K562 (cell line): ENCODE results near the gene SUPT3H. TPM values are rescaled to one million over a fixed set of nuclear protein-coding genes. Genes with fewer than 3 reads are reported as not detected.

Experiments
- ATAC-seq: fragments of 200-7000 bp; cut with Tn5 transposase; 3 replicates; pipeline ENCODE4 v1.9.1; 2020; ENCODE audit warnings: moderate library complexity
- BruUV-seq: library from RNA; stranded (reverse); fragments of 400-500 nt; replicated peaks from 2 replicates; lab custom pipeline; 2021; lab: Mats Ljungman, UMichigan
- CTCF ChIA-PET: fragments of 300-600 bp; formaldehyde crosslinking; extraction: SDS; loops from one replicate; lab custom pipeline; 2021; ENCODE audit warnings: low intra/inter-chr PET ratio; lab: Yijun Ruan, JAX
- POLR2A ChIA-PET: fragments of 300-600, 350-650 bp; sonication (Branson Sonifier 250); formaldehyde crosslinking; extraction: SDS; loops from one replicate; lab custom pipeline; 2021; ENCODE audit warnings: antibody characterized with exemption, inconsistent platforms; lab: Yijun Ruan, JAX
- DNase-seq, 4 experiments: peaks; one replicate each; pipeline versions ENCODE4 v3.0.0 to v3.0.0-alpha.2; 2011 to 2018; ENCODE audit warnings: low spot score in 3 of 4, mixed read lengths in 3 of 4; ENCODE audit errors: extremely low read depth in 1 of 4
- FAIRE-seq: peaks from 2 replicates; lab custom pipeline; 2011; peaks lifted over from hg19 to GRCh38; lab: Jason Lieb, UNC
- H2AFZ ChIP-seq: 2 replicates; pipeline ENCODE4 v1.6.0; 2011; ENCODE audit warnings: low read depth, low read length, control low read depth, inconsistent platforms
- H3K27ac ChIP-seq: fragments of 200-600 bp; 3 replicates; pipeline ENCODE4 v1.8.0; 2011; ENCODE audit warnings: low read depth, mild to moderate bottlenecking, control low read depth, inconsistent platforms, low read length, moderate library complexity, mixed read lengths; ENCODE audit errors: extremely low read depth
- H3K27me3 ChIP-seq, 2 experiments: fragments of 300-600 bp in 1 of 2; 2 replicates in 1 of 2; 3 replicates in 1 of 2; pipeline versions ENCODE4 v1.6.0 to v1.8.0; 2011; ENCODE audit warnings: inconsistent platforms in 2 of 2, low read length in 2 of 2, mild to moderate bottlenecking in 1 of 2, mixed read lengths in 1 of 2, moderate library complexity in 1 of 2; ENCODE audit not compliant: control insufficient read depth in 2 of 2, insufficient read depth in 2 of 2
- H3K36me3 ChIP-seq: fragments of 300-600 bp; 3 replicates; pipeline ENCODE4 v1.8.0; 2011; ENCODE audit warnings: mild to moderate bottlenecking, low read length, inconsistent platforms; ENCODE audit not compliant: control insufficient read depth, insufficient read depth
- H3K4me1 ChIP-seq, 2 experiments: fragments of 200-600 bp in 1 of 2; replicated peaks in 1 of 2; 2 replicates in 1 of 2; 3 replicates in 1 of 2; pipeline versions ENCODE4 v1.5.1 to v1.8.0; 2011; ENCODE audit warnings: inconsistent platforms in 2 of 2, low read length in 2 of 2, mild to moderate bottlenecking in 1 of 2, mixed read lengths in 1 of 2, moderate library complexity in 1 of 2; ENCODE audit not compliant: control insufficient read depth in 2 of 2, insufficient read depth in 2 of 2
- H3K4me2 ChIP-seq: 2 replicates; pipeline ENCODE4 v1.6.1; 2011; ENCODE audit warnings: low read length, control low read depth, inconsistent platforms, mixed read lengths; ENCODE audit not compliant: insufficient read depth
- H3K4me3 ChIP-seq: fragments of 200-600 bp; sonication (generic), shearing (Covaris generic); 2 replicates; pipeline ENCODE4 v1.5.1; 2016; ENCODE audit warnings: control low read depth, inconsistent platforms
- H3K79me2 ChIP-seq: fragments of 200-600 bp; 3 replicates; pipeline ENCODE4 v1.8.0; 2011; ENCODE audit warnings: low read length, inconsistent platforms; ENCODE audit not compliant: control insufficient read depth, insufficient read depth
- H3K9ac ChIP-seq, 2 experiments: 2 replicates each; pipeline versions ENCODE4 v1.6.0 to v1.6.1; 2011; ENCODE audit warnings: low read depth in 2 of 2, low read length in 2 of 2, control low read depth in 1 of 2, inconsistent platforms in 1 of 2, mild to moderate bottlenecking in 1 of 2, mixed read lengths in 1 of 2; ENCODE audit not compliant: insufficient read depth in 1 of 2
- H3K9me1 ChIP-seq: one replicate; pipeline ENCODE4 v1.6.0; 2011; ENCODE audit warnings: inconsistent platforms, mild to moderate bottlenecking, low read length, moderate library complexity; ENCODE audit not compliant: control insufficient read depth, insufficient read depth
- H3K9me3 ChIP-seq: replicated peaks from 2 replicates; pipeline ENCODE4 v1.5.1; 2011; ENCODE audit warnings: low read depth, low read length, inconsistent platforms; ENCODE audit not compliant: control insufficient read depth, insufficient read depth
- H4K20me1 ChIP-seq: replicated peaks from 2 replicates; pipeline ENCODE4 v1.6.1; 2011; ENCODE audit warnings: low read length, inconsistent platforms, mixed read lengths; ENCODE audit not compliant: control insufficient read depth, insufficient read depth
- BCOR ChIP-seq: fragments of 450-650 bp; IDR thresholded peaks from 2 replicates; pipeline ENCODE4 v1.6.1; 2016
- ELF4 ChIP-seq: fragments of 450-650 bp; formaldehyde crosslinking; IDR thresholded peaks from 2 replicates; pipeline ENCODE4 v1.4.0; 2022; ENCODE audit warnings: missing genetic modification characterization
- HNRNPL ChIP-seq: fragments of 200-400 bp; formaldehyde crosslinking; IDR thresholded peaks from 2 replicates; pipeline ENCODE4 v1.6.1; 2017; ENCODE audit warnings: low read depth, mild to moderate bottlenecking, low read length
- MEIS2 ChIP-seq: fragments of 450-650 bp; IDR thresholded peaks from 2 replicates; pipeline ENCODE4 v1.6.1; 2014; ENCODE audit warnings: mild to moderate bottlenecking; ENCODE audit not compliant: partially characterized antibody
- RAD21 ChIP-seq, 2 experiments: fragments of 250-450 bp in 1 of 2; fragments of 450-650 bp in 1 of 2; sonication (Bioruptor Pico) in 1 of 2; formaldehyde crosslinking in 1 of 2; IDR thresholded peaks in 1 of 2; conservative IDR thresholded peaks in 1 of 2; 2 replicates each; pipeline versions ENCODE4 v1.4.0 to v1.8.0; 2020 to 2022; ENCODE audit warnings: mild to moderate bottlenecking in 2 of 2, moderate library complexity in 1 of 2
- WGBS: fragments of 100-300 bp; shearing (Covaris generic); methylation state at CpG from one replicate; pipeline ENCODE4 v1.1.6; 2016; ENCODE audit warnings: low coverage, mixed read lengths; ENCODE audit not compliant: insufficient coverage; ENCODE audit errors: missing lambda C conversion rate; 5-methylcytosine and 5-hydroxymethylcytosine counted together
- in situ Hi-C: fragments of 300-500 bp; cut with MboI; formaldehyde crosslinking; loops from 4 replicates; pipeline ENCODE4 v1.15.0; 2018; ENCODE audit warnings: inconsistent platforms, mixed read lengths
- intact Hi-C: fragments of 100-400 bp; cut with micrococcal nuclease; formaldehyde crosslinking; loops from 2 replicates; pipeline ENCODE4 v1.14.2; 2022
- polyA plus RNA-seq, 8 experiments: library from polyadenylated mRNA; depleted of rRNA in 4 of 8; stranded (reverse) in 5 of 8; unstranded in 3 of 8; fragments of >200 nt; fragmentation: Nextera tagmentation in 2 of 8; fragmentation: Illumina TruSeq in 1 of 8; extraction: Ambion mirVana in 2 of 8; extraction: Trizol in 1 of 8; gene quantifications; 2 replicates each; pipeline versions ENCODE4 v1.2.1 to v1.2.3, GENCODE V29; 2011 to 2014; ENCODE audit warnings: inconsistent platforms in 1 of 8, missing spikeins in 1 of 8
- total RNA-seq, 7 experiments: library from RNA; depleted of rRNA in 6 of 7; stranded (reverse); fragments of >200 nt in 6 of 7; fragmentation: Illumina TruSeq in 2 of 7; extraction: Trizol in 2 of 7; gene quantifications; 2 replicates each; pipeline versions ENCODE4 v1.2.1 to v1.2.3, GENCODE V29; 2011 to 2021; ENCODE audit warnings: low replicate concordance in 1 of 7

SUPT3H gene
- total and polyA plus RNA-seq, 9 of the 15 experiments (the other 6 are each of a cell fraction or from before 2014, with no cell fraction given), result 7.2 to 16.3 (median 11.9) TPM

- TF ChIP-seq RAD21 (CRISPR knock-in tag; conservative IDR thresholded peaks at IDR 0.05 in 1 of 2, IDR thresholded peaks at IDR 0.05 in 1 of 2), result 0 out of 4 replicates have a peak, but pooled peaks of 1 of the 2 experiments have one; percentile 7
- TF ChIP-seq ELF4, result no peak
- no peak for TF ChIP-seq BCOR
- POLR2A ChIA-PET, result no interaction called here
- intact Hi-C loops (no loop called here), in situ Hi-C loops (no loop called here)
- Histone ChIP-seq H3K79me2 (no peaks in the 10 kb centered on the region), H3K4me3 (no peak overlapping the region), H2AFZ (no peak overlapping the region), H3K9ac (no peak overlapping the region), H3K36me3 (no peaks in the 10 kb centered on the region), H3K9me1 (no peaks in the 10 kb centered on the region), H3K27me3 (no peaks in the 10 kb centered on the region; a peak in 1 of 5 replicates), H4K20me1 (no peaks in the 10 kb centered on the region), H3K27ac (no peak overlapping the region), H3K9me3 (no peaks in the 10 kb centered on the region), H3K4me2 (no peak overlapping the region), H3K4me1 (0 out of 5 replicates have a peak, but pooled peaks cover 0 to 5% of the 10 kb centered on the region in 2 experiments)
- BruUV-seq, result no TSS peak
- CTCF ChIA-PET, result no interaction called here
- FAIRE-seq, result no peak
- DNase-seq, result no peak
- no peak for ATAC-seq
These were observed 518.7 kb downstream of the SUPT3H start for GRCh38 chr6:44858998-44859397.

- 0 out of 5 replicates have a peak, but pooled peaks cover 0 to 5% of the 10 kb centered on the region in 2 experiments for H3K4me1 ChIP-seq
- FAIRE-seq (no peak), ATAC-seq (no peak), DNase-seq (no peak)
- no peak overlapping the region for H2AFZ ChIP-seq
- no peaks in the 10 kb centered on the region for H3K79me2 ChIP-seq
- ChIA-PET CTCF (no interaction called here), POLR2A (no interaction called here)
- H3K27ac ChIP-seq, result no peak overlapping the region
- no peak overlapping the region for H3K4me2 ChIP-seq
- no peaks in the 10 kb centered on the region for H3K9me1 ChIP-seq
- H3K9me3 ChIP-seq, result no peaks in the 10 kb centered on the region
- intact Hi-C loops, result no loop called here
- H3K27me3 ChIP-seq, result no peaks in the 10 kb centered on the region; a peak in 1 of 5 replicates
- H3K4me3 ChIP-seq, result no peak overlapping the region
- no TSS peak for BruUV-seq
- no peak overlapping the region for H3K9ac ChIP-seq
- in situ Hi-C loops, result no loop called here
- 29% methylated on average over 3 of the region's 3 CpGs for WGBS
- no peaks in the 10 kb centered on the region for H4K20me1 ChIP-seq
- no peaks in the 10 kb centered on the region for H3K36me3 ChIP-seq
- TF ChIP-seq MEIS2 (no peak), HNRNPL (no peak), RAD21 (CRISPR knock-in tag; conservative IDR thresholded peaks at IDR 0.05 in 1 of 2, IDR thresholded peaks at IDR 0.05 in 1 of 2) (no peak)
These were observed 521.3 kb downstream of the SUPT3H start for GRCh38 chr6:44856479-44856878.
